SJSA1 (cell line): ENCODE measurements around the gene AOX1. TPM values are rescaled to one million over a fixed set of nuclear protein-coding genes. Genes with fewer than 3 reads are reported as not detected.
"Not testable (repeated sequence)": the region's sequence is repeated elsewhere in the genome, so short reads cannot be mapped to it uniquely, and the experiment has no call there.

ENCODE experiments used
- DNase-seq, 2 experiments: peaks; one replicate each; pipeline ENCODE4 v3.0.0-alpha.2; 2015 to 2020; ENCODE audit warnings: low spot score in 2 of 2, low read depth in 1 of 2
- H3K27ac ChIP-seq: fragments of 250-450 bp; sonication (Bioruptor Pico); 2 replicates; pipeline ENCODE4 v1.5.1; 2020; ENCODE audit warnings: mild to moderate bottlenecking, moderate library complexity
- H3K27me3 ChIP-seq: fragments of 250-450 bp; sonication (Bioruptor Pico); replicated peaks from 2 replicates; pipeline ENCODE4 v1.5.1; 2020; ENCODE audit warnings: mild to moderate bottlenecking, moderate library complexity
- H3K36me3 ChIP-seq: fragments of 250-450 bp; sonication (Bioruptor Pico); 2 replicates; pipeline ENCODE4 v1.5.1; 2020; ENCODE audit warnings: mild to moderate bottlenecking
- H3K4me1 ChIP-seq: fragments of 250-450 bp; sonication (Bioruptor Pico); replicated peaks from 2 replicates; pipeline ENCODE4 v1.6.1; 2021; ENCODE audit warnings: mild to moderate bottlenecking
- H3K4me3 ChIP-seq: fragments of 250-450 bp; sonication (Bioruptor Pico); 2 replicates; pipeline ENCODE4 v1.5.1; 2020; ENCODE audit warnings: mild to moderate bottlenecking
- H3K9me3 ChIP-seq: fragments of 250-450 bp; sonication (Bioruptor Pico); replicated peaks from 2 replicates; pipeline ENCODE4 v1.5.1; 2020; ENCODE audit warnings: mild to moderate bottlenecking
- total RNA-seq: library from RNA; depleted of rRNA; stranded (reverse); fragments of >200 nt; shearing (Covaris generic); gene quantifications from 2 replicates; pipeline ENCODE4 v1.2.3, GENCODE V29; 2014; rRNA removed

AOX1 gene
- 5.8 and 19.5 TPM in 2 replicates for total RNA-seq

- peak in 1 of 2 experiments; percentile 33 for DNase-seq
- H3K4me1 ChIP-seq: peaks cover 10% of the 10 kb centered on the region
- H3K4me3 ChIP-seq: peak within 1 kb of the TSS; percentile 17
- H3K27me3 ChIP-seq: no peaks in the 10 kb centered on the region
- H3K9me3 ChIP-seq: no peaks in the 10 kb centered on the region
- H3K36me3 ChIP-seq: peaks cover 9% of the 10 kb centered on the region
- no peak within 1 kb of the TSS for H3K27ac ChIP-seq
Observed at GRCh38 chr2:200585730-200586643, at the start of gene AOX1. AOX1 (plus strand) TSS chr2:200586014; CDS start chr2:200586109, 95 bp downstream.

GRCh38 chr2:200538139-200538538, 47.7 kb upstream of the AOX1 start:
- Histone ChIP-seq H3K27ac (no peak overlapping the region), H3K4me3 (no peak overlapping the region), H3K36me3 (peaks cover 84% of the 10 kb centered on the region), H3K9me3 (no peaks in the 10 kb centered on the region), H3K4me1 (no peaks in the 10 kb centered on the region), H3K27me3 (no peaks in the 10 kb centered on the region)
- DNase-seq: no peak

GRCh38 chr2:200540793-200541192, 45.0 kb upstream of the AOX1 start:
- H3K27ac ChIP-seq: no peak overlapping the region
- no peaks in the 10 kb centered on the region for H3K4me1 ChIP-seq
- no peak overlapping the region for H3K4me3 ChIP-seq
- no peak for DNase-seq
- H3K9me3 ChIP-seq: no peaks in the 10 kb centered on the region
- H3K36me3 ChIP-seq: peaks cover 90% of the 10 kb centered on the region
- H3K27me3 ChIP-seq: no peaks in the 10 kb centered on the region

- H3K36me3 ChIP-seq: peaks cover 22% of the 10 kb centered on the region
- DNase-seq, H3K27ac ChIP-seq, H3K4me3 ChIP-seq, H3K27me3 ChIP-seq, H3K9me3 ChIP-seq, H3K4me1 ChIP-seq: not testable (repeated sequence)
Observed at GRCh38 chr2:200566596-200566995, 19.2 kb upstream of the AOX1 start.

GRCh38 chr2:200567932-200568331, 17.9 kb upstream of the AOX1 start:
- Histone ChIP-seq H3K27me3 (no peaks in the 10 kb centered on the region), H3K27ac (no peak overlapping the region)
- no peak for DNase-seq

GRCh38 chr2:200575957-200576356, 9.9 kb upstream of the AOX1 start:
- no peaks in the 10 kb centered on the region for H3K27me3 ChIP-seq
- no peak overlapping the region for H3K27ac ChIP-seq
- H3K9me3 ChIP-seq: no peaks in the 10 kb centered on the region
- no peak overlapping the region for H3K4me3 ChIP-seq
- no peaks in the 10 kb centered on the region for H3K4me1 ChIP-seq
- peaks cover 18% of the 10 kb centered on the region for H3K36me3 ChIP-seq
- DNase-seq: no peak

More at GRCh38 chr2:200567932-200568331, 17.9 kb upstream of the AOX1 start:
- Histone ChIP-seq H3K36me3 (peaks cover 31% of the 10 kb centered on the region), H3K9me3 (no peaks in the 10 kb centered on the region), H3K4me3 (no peak overlapping the region), H3K4me1 (no peaks in the 10 kb centered on the region)

GRCh38 chr2:200577027-200577426, 8.8 kb upstream of the AOX1 start:
- no peak for DNase-seq
- H3K9me3 ChIP-seq: no peaks in the 10 kb centered on the region
- no peaks in the 10 kb centered on the region for H3K4me1 ChIP-seq
- no peak overlapping the region for H3K4me3 ChIP-seq
- no peaks in the 10 kb centered on the region for H3K27me3 ChIP-seq
- H3K27ac ChIP-seq: no peak overlapping the region
- peaks cover 12% of the 10 kb centered on the region for H3K36me3 ChIP-seq

- no peaks in the 10 kb centered on the region for H3K27me3 ChIP-seq
- H3K9me3 ChIP-seq: no peaks in the 10 kb centered on the region
- no peak overlapping the region for H3K27ac ChIP-seq
- peaks cover 11% of the 10 kb centered on the region for H3K36me3 ChIP-seq
- peak in 1 of 2 experiments; percentile 32 for DNase-seq
- no peaks in the 10 kb centered on the region for H3K4me1 ChIP-seq
- no peak overlapping the region for H3K4me3 ChIP-seq
Observed at GRCh38 chr2:200578778-200579177, 7.0 kb upstream of the AOX1 start.

- H3K4me1 ChIP-seq: peaks cover 6% of the 10 kb centered on the region; the same call in 1 of the 2 replicates
- DNase-seq: no peak
- H3K27me3 ChIP-seq: no peaks in the 10 kb centered on the region
- H3K4me3 ChIP-seq: no peak overlapping the region
- H3K9me3 ChIP-seq: no peaks in the 10 kb centered on the region
- peaks cover 9% of the 10 kb centered on the region for H3K36me3 ChIP-seq
- no peak overlapping the region for H3K27ac ChIP-seq
Observed at GRCh38 chr2:200584639-200585038, 1.2 kb upstream of the AOX1 start.

- DNase-seq: no peak
- no peaks in the 10 kb centered on the region for H3K27me3 ChIP-seq
Observed at GRCh38 chr2:200585340-200585729, 479 bp upstream of the AOX1 start.

GRCh38 chr2:200586644-200586975, 796 bp downstream of the AOX1 start:
- H3K36me3 ChIP-seq: peaks cover 8% of the 10 kb centered on the region
- H3K9me3 ChIP-seq: no peaks in the 10 kb centered on the region
- DNase-seq: no peak
- no peak overlapping the region for H3K27ac ChIP-seq
- H3K27me3 ChIP-seq: no peaks in the 10 kb centered on the region
- peaks cover 10% of the 10 kb centered on the region for H3K4me1 ChIP-seq
- no peak overlapping the region for H3K4me3 ChIP-seq

More at GRCh38 chr2:200585340-200585729, 479 bp upstream of the AOX1 start:
- Histone ChIP-seq H3K9me3 (no peaks in the 10 kb centered on the region), H3K27ac (no peak overlapping the region), H3K4me1 (peaks cover 6% of the 10 kb centered on the region; the same call in 1 of the 2 replicates), H3K4me3 (peak overlapping the region; percentile 17), H3K36me3 (peaks cover 9% of the 10 kb centered on the region)

- H3K4me1 ChIP-seq: peaks cover 10% of the 10 kb centered on the region
- no peaks in the 10 kb centered on the region for H3K9me3 ChIP-seq
- no peak for DNase-seq
- H3K27me3 ChIP-seq: no peaks in the 10 kb centered on the region
- peaks cover 3% of the 10 kb centered on the region for H3K36me3 ChIP-seq
- no peak overlapping the region for H3K4me3 ChIP-seq
- no peak overlapping the region for H3K27ac ChIP-seq
Observed at GRCh38 chr2:200587007-200587616, 1.3 kb downstream of the AOX1 start.

- no peaks in the 10 kb centered on the region for H3K27me3 ChIP-seq
- H3K27ac ChIP-seq: no peak overlapping the region
- H3K36me3 ChIP-seq: 0 out of 2 replicates have a peak, but pooled peaks cover 2% of the 10 kb centered on the region
- H3K4me1 ChIP-seq: peaks cover 17% of the 10 kb centered on the region
- H3K9me3 ChIP-seq: no peaks in the 10 kb centered on the region
- no peak overlapping the region for H3K4me3 ChIP-seq
- DNase-seq: no peak
Observed at GRCh38 chr2:200588076-200588678, 2.4 kb downstream of the AOX1 start.

- Histone ChIP-seq H3K4me3 (no peak overlapping the region), H3K36me3 (no peaks in the 10 kb centered on the region), H3K9me3 (no peaks in the 10 kb centered on the region), H3K27ac (no peak overlapping the region), H3K4me1 (peaks cover 17% of the 10 kb centered on the region), H3K27me3 (no peaks in the 10 kb centered on the region)
- DNase-seq: no peak
Observed at GRCh38 chr2:200590090-200590489, 4.3 kb downstream of the AOX1 start.
